Aorta (tissue), 5 donors: Measurements from ENCODE around the gene ST6GALNAC4. TPM values are rescaled to one million over a fixed set of nuclear protein-coding genes. Genes with fewer than 3 reads are reported as not detected.

Experiments used
- ATAC-seq: fragments of 200-7000 bp; cut with Tn5 transposase; one replicate; pipeline ENCODE4 v1.9.1; 2022; ENCODE audit warnings: moderate library complexity; ENCODE audit not compliant: low FRiP score
- DNase-seq, 2 donors: peaks; one replicate each; pipeline ENCODE4 v3.0.0-alpha.2; 2020
- H3K27ac ChIP-seq, 2 donors: one replicate each; pipeline ENCODE4 v1.5.1; 2013; ENCODE audit warnings: low read length in 2 of 2, mild to moderate bottlenecking in 2 of 2, moderate library complexity in 2 of 2, control low read depth in 1 of 2, inconsistent platforms in 1 of 2, low read depth in 1 of 2
- H3K27me3 ChIP-seq, 2 donors: one replicate each; pipeline ENCODE4 v1.6.1; 2013; ENCODE audit warnings: control low read depth in 1 of 2, low read length in 1 of 2, mild to moderate bottlenecking in 1 of 2, moderate library complexity in 1 of 2; ENCODE audit not compliant: insufficient read depth in 2 of 2, control insufficient read depth in 1 of 2
- H3K36me3 ChIP-seq, 2 donors: one replicate each; pipeline ENCODE4 v1.6.1; 2013; ENCODE audit warnings: control low read depth in 1 of 2, low read length in 1 of 2, mild to moderate bottlenecking in 1 of 2; ENCODE audit not compliant: insufficient read depth in 2 of 2, control insufficient read depth in 1 of 2
- H3K4me1 ChIP-seq, 2 donors: one replicate each; pipeline ENCODE4 v1.6.1; 2013; ENCODE audit warnings: low read length in 2 of 2, control low read depth in 1 of 2, mild to moderate bottlenecking in 1 of 2, moderate library complexity in 1 of 2; ENCODE audit not compliant: insufficient read depth in 2 of 2, control insufficient read depth in 1 of 2
- H3K4me3 ChIP-seq, 2 donors: one replicate each; pipeline ENCODE4 v1.5.1; 2013; ENCODE audit warnings: low read length in 2 of 2, control low read depth in 1 of 2, mild to moderate bottlenecking in 1 of 2
- H3K9me3 ChIP-seq: one replicate; pipeline ENCODE4 v1.6.1; 2013; ENCODE audit warnings: mild to moderate bottlenecking, low read length; ENCODE audit not compliant: control insufficient read depth
- WGBS, 2 donors: extraction: QIAGEN DNeasy Blood & Tissue Kit; methylation state at CpG; one replicate each; pipeline ENCODE4 v1.1.7; 2013; 5-methylcytosine and 5-hydroxymethylcytosine counted together
- intact Hi-C, 2 donors: fragments of 100-400 bp; cut with DNase I; formaldehyde crosslinking; loops; one replicate each; pipeline versions ENCODE4 v1.14.2 to v1.15.0; 2022
- polyA plus RNA-seq, 2 donors: library from polyadenylated mRNA; stranded (reverse); fragments of 200-250 nt; gene quantifications; one replicate each; pipeline ENCODE4 v1.2.3, GENCODE V29; 2013
- total RNA-seq, 2 donors: library from RNA; stranded (reverse); fragmentation: NEBNext Ultra II Directional; extraction: Animal tissue kit (Norgen Biotek cat#: 25700); gene quantifications; one replicate each; pipeline ENCODE4 v1.2.1, GENCODE V29; 2021
- donor health status: healthy with polysubstance abuse.
- donor health status: Bipolar disorder and iron deficiency.
- donor health status: DM: no; HTN: no; CAD: no.
- donor health status: DM: no; HTN: no; CAD: no.
- donor health status: DM: yes; HTN: yes; CAD: no.

The ST6GALNAC4 gene
- total and polyA plus RNA-seq, 4 donors: 17.7 to 46.5 (median 30.2) TPM

- no peaks in the 10 kb centered on the region for H3K27me3 ChIP-seq
- H3K36me3 ChIP-seq: no peaks in the 10 kb centered on the region
- no peak overlapping the region for H3K27ac ChIP-seq
- H3K4me1 ChIP-seq: no peaks in the 10 kb centered on the region
- no peak overlapping the region for H3K4me3 ChIP-seq
- H3K9me3 ChIP-seq: no peaks in the 10 kb centered on the region
- no peak for DNase-seq
- 66 to 69% methylated on average over 21 of the region's 21 CpGs for WGBS, 2 donors
- intact Hi-C loops: no loop called here
- ATAC-seq: no peak
Observed at GRCh38 chr9:127950513-127951289, 33.9 kb upstream of the ST6GALNAC4 start.

- Histone ChIP-seq H3K9me3 (no peaks in the 10 kb centered on the region), H3K4me3 (no peak overlapping the region), H3K36me3 (no peaks in the 10 kb centered on the region), H3K27ac (no peak overlapping the region), H3K4me1 (no peaks in the 10 kb centered on the region), H3K27me3 (no peaks in the 10 kb centered on the region)
- WGBS, 2 donors: 64 to 70% methylated on average over 17 of the region's 17 CpGs
- DNase-seq (no peak), ATAC-seq (no peak)
- intact Hi-C loops: no loop called here
Observed at GRCh38 chr9:127949827-127950512, 33.1 kb upstream of the ST6GALNAC4 start.

GRCh38 chr9:127947841-127948710 is 31.2 kb upstream of the ST6GALNAC4 start:
- no peak overlapping the region for H3K27ac ChIP-seq
- intact Hi-C loops: no loop called here

GRCh38 chr9:127946728-127947127 is 29.9 kb upstream of the ST6GALNAC4 start:
- intact Hi-C loops: no loop called here
- Histone ChIP-seq H3K4me3 (no peak overlapping the region), H3K4me1 (no peaks in the 10 kb centered on the region), H3K9me3 (no peaks in the 10 kb centered on the region), H3K27ac (no peak overlapping the region), H3K27me3 (no peaks in the 10 kb centered on the region), H3K36me3 (peaks cover 0 to 2% of the 10 kb centered on the region in 2 donors)
- 62 to 67% methylated on average over 3 of the region's 3 CpGs for WGBS, 2 donors
- no peak for ATAC-seq
- DNase-seq: no peak

More at GRCh38 chr9:127947841-127948710, 31.2 kb upstream of the ST6GALNAC4 start:
- H3K9me3 ChIP-seq: no peaks in the 10 kb centered on the region
- WGBS, 2 donors: 82% methylated on average over 17 of the region's 17 CpGs
- no peaks in the 10 kb centered on the region for H3K4me1 ChIP-seq
- H3K4me3 ChIP-seq: no peak overlapping the region
- DNase-seq (no peak), ATAC-seq (no peak)
- H3K27me3 ChIP-seq: no peaks in the 10 kb centered on the region
- H3K36me3 ChIP-seq: peaks cover 0 to 2% of the 10 kb centered on the region in 2 donors

GRCh38 chr9:127945942-127946341 is 29.1 kb upstream of the ST6GALNAC4 start:
- Histone ChIP-seq H3K4me3 (no peak overlapping the region), H3K27me3 (no peaks in the 10 kb centered on the region), H3K4me1 (no peaks in the 10 kb centered on the region), H3K27ac (no peak overlapping the region), H3K36me3 (peaks cover 0 to 2% of the 10 kb centered on the region in 2 donors), H3K9me3 (no peaks in the 10 kb centered on the region)
- intact Hi-C loops: no loop called here
- DNase-seq (no peak), ATAC-seq (no peak)
- WGBS, 2 donors: 72 to 75% methylated on average over 9 of the region's 9 CpGs

GRCh38 chr9:127945338-127945737 is 28.5 kb upstream of the ST6GALNAC4 start:
- WGBS, 2 donors: 86 to 92% methylated on average over 24 of the region's 24 CpGs
- ATAC-seq: no peak
- H3K27ac ChIP-seq: no peak overlapping the region
- no peaks in the 10 kb centered on the region for H3K4me1 ChIP-seq
- no peaks in the 10 kb centered on the region for H3K27me3 ChIP-seq
- intact Hi-C loops: no loop called here
- no peak overlapping the region for H3K4me3 ChIP-seq
- H3K36me3 ChIP-seq: peaks cover 0 to 2% of the 10 kb centered on the region in 2 donors
- no peak for DNase-seq
- H3K9me3 ChIP-seq: no peaks in the 10 kb centered on the region

GRCh38 chr9:127944586-127945218 is 27.9 kb upstream of the ST6GALNAC4 start:
- peaks cover 0 to 2% of the 10 kb centered on the region in 2 donors for H3K36me3 ChIP-seq

GRCh38 chr9:127943731-127944144 is 26.9 kb upstream of the ST6GALNAC4 start:
- H3K36me3 ChIP-seq: peaks cover 0 to 2% of the 10 kb centered on the region in 2 donors
- WGBS, 2 donors: 36 to 43% methylated on average over 12 to 13 of the region's 13 CpGs
- H3K9me3 ChIP-seq: no peaks in the 10 kb centered on the region
- no peak overlapping the region for H3K4me3 ChIP-seq
- no peaks in the 10 kb centered on the region for H3K27me3 ChIP-seq
- intact Hi-C loops: loop anchor here (1.0 to 5.0 kb wide), 4 partner anchors 34 to 174 kb away; no protein-coding TSS in a partner anchor
- DNase-seq: peak; percentile 92 to 96
- H3K4me1 ChIP-seq: no peaks in the 10 kb centered on the region
- H3K27ac ChIP-seq: no peak overlapping the region
- peak; percentile 87 for ATAC-seq

More at GRCh38 chr9:127944586-127945218, 27.9 kb upstream of the ST6GALNAC4 start:
- no peaks in the 10 kb centered on the region for H3K27me3 ChIP-seq
- intact Hi-C loops: loop anchor here (5.0 kb wide), 2 partner anchors 33 to 173 kb away; no protein-coding TSS in a partner anchor
- DNase-seq: no peak
- no peaks in the 10 kb centered on the region for H3K4me1 ChIP-seq
- no peaks in the 10 kb centered on the region for H3K9me3 ChIP-seq
- no peak for ATAC-seq
- WGBS, 2 donors: 92 to 93% methylated on average over 38 of the region's 38 CpGs
- H3K4me3 ChIP-seq: no peak overlapping the region
- H3K27ac ChIP-seq: no peak overlapping the region
